HG02798 (cell line): Measurements from ENCODE around the gene COL23A1.

Experiments
- ATAC-seq: cut with Tn5 transposase; IDR thresholded peaks from one replicate; pipeline ENCODE4 v1.9.1; 2021; ENCODE audit warnings: mild to moderate bottlenecking; ENCODE audit not compliant: unreplicated experiment, poor library complexity

Gene COL23A1

DNA sequence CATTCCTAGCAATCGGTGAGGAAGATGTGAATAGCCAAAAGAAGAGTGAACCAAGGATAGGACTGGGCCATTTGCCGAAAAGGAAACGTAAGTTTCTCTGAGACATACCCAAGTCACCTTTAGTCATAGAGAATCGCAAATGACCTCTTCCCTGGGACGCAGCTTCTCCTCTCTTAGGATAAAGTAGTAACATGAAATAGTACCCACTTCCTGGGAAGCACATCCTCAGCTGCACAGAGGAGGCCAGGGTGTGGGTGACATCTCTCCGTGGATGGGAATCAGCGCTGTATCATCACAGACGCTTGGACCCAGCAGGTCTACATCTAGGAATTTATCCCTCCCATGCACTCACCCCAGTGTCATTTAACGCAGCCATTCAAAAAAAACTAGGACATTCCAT, 236.7 kb downstream of the COL23A1 start:
- ATAC-seq, result no peak

GRCh38 chr5:178352035-178352349, 238.2 kb downstream of the COL23A1 start:
- no peak for ATAC-seq

GRCh38 chr5:178351221-178352034, 238.8 kb downstream of the COL23A1 start:
- no peak for ATAC-seq

- ATAC-seq, result no peak
Observed at GRCh38 chr5:178350361-178351220, 239.6 kb downstream of the COL23A1 start.

- ATAC-seq, result no peak
Observed at GRCh38 chr5:178349625-178350353, 240.4 kb downstream of the COL23A1 start.

DNA sequence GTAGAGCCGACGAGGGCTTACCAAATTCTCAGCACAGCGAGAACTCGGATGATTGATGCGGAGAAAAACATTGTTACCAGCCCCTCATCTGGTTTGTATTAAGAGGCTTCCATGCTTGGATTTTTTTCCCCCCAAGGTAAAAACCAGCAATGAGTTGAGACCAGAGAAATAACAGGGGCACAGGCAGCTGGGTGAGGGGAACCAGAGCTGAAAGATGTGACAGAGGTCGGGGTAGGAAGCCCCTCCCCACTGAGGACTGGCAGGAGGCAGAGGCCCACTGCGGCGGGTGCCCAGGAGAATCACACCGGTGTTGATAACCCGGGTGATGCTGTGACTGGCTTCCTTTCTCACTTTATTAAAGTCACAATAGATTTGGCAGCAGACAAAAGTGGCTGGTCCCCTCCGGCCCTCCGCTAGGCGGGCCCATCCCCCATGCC, 241.1 kb downstream of the COL23A1 start:
- ATAC-seq, result no peak

- no peak for ATAC-seq
Observed at GRCh38 chr5:178348356-178349074, 241.7 kb downstream of the COL23A1 start.

- ATAC-seq, result no peak
Observed at GRCh38 chr5:178347956-178348355, 242.2 kb downstream of the COL23A1 start.

GRCh38 chr5:178346607-178347334, 243.4 kb downstream of the COL23A1 start:
- no peak for ATAC-seq

- ATAC-seq, result no peak
Observed at GRCh38 chr5:178343306-178343705, 246.9 kb downstream of the COL23A1 start.

DNA sequence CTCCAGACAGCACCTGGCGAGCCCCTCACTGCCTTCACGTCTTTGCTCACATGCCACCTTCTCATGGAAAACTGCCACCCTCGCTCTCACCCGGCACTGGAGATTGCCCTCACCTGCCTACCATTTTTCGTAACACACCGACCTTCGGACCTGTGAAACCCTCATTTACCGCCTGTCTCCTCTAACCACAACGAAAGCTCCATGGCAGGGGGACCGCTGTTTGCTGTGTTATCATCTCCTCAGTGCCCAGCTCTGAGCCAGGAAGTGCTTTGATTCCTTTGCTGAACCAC, 248.4 kb downstream of the COL23A1 start:
- no peak for ATAC-seq

- no peak for ATAC-seq
Observed at GRCh38 chr5:178341091-178341850, 248.9 kb downstream of the COL23A1 start.

DNA sequence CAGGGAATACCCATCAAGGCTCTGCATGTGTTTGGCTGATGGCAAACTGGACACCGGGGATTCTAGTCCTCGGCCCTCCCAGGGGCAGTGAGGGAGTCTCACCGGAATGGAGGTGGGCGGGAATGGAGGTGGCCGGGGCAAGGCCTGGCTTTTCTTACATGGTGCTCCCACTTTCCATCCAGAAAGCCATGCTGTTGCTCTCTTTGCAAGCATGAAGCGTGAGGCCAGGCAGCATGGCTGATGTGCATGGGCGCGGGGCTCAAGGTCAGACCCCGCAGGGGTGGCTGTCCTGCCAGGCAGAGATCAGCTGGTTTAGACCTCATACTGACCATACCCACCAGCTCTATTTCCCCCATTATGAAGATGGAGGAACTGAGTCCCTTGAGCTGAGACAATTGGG, 249.6 kb downstream of the COL23A1 start:
- no peak for ATAC-seq

DNA sequence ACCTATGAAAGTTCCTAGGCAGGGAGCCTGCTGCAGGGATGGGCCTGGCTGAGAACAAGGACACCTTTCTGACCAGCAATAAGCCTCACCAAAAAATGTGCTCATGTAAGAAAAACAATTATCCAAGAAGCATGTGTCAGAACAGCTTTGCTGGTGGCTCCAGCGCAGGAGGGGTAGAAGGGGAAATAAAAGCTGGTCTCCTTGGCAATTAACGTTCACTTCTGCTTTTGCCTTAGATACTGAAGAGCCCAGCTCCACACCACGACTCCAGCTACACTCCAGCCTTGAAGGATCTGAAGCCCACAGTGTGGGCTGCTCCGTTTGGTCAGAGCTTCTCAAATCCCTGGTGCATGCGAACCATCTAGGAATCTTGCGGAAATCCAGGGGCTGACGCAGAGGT, 250.0 kb downstream of the COL23A1 start:
- no peak for ATAC-seq

DNA sequence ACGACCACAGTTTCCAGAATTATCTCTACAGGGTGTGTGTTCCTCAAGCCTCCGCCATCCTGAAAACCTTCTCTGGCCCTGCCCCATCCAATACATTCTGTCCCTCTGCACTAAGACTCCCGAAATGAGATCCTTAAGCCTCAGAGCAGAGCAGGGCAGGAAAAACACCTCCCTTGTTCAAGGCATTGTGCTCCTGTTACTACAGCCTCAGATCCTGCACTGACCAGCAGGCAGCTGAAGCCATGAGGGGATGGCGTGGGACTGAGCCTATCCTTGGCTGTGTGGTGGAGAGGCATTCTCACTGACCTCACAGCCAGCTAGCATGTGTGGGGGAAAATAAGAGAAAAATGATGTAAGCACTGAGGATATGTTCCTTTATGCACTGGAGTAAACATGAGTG, 250.9 kb downstream of the COL23A1 start:
- ATAC-seq, result no peak

DNA sequence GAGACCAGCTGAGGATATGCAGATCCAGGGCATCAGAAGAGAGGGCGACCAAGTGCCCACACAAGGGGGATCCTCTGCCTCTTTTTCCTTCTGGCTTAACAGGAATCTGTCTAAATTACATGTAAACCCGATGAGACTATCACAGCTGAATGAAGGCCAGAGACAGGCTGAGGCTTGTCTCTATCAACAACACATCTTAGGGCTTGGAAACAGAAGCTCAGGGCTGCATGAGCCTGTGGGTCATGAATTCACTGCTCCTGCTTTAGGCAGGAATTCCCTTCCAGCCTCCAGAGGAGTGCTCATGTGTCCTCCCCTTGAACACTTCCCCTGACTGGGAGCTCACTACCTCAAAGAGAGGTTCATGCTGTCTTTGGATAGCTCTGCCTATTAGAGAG, 251.4 kb downstream of the COL23A1 start:
- no peak for ATAC-seq

- ATAC-seq, result no peak
Observed at GRCh38 chr5:178338126-178338749, 252.0 kb downstream of the COL23A1 start.

DNA sequence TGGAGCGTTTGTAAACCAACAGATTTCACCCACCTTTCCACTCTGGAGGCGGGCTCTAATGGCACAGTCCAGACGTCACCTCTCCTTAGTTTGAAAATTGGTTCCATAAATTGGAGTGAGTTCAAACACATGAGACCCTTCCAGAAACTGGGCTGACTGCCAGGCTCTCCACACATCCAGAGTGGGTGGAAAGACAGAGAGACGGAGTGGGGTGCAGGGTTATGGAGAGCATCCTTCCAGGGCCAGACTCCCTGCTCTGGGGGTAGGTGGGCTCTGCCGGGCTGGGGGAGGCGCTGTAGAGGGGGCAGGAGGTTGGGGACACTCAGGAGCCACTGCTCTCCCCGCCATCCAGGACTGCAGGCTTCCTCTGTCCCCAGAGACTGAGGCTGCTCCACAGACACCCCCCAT, 252.9 kb downstream of the COL23A1 start:
- ATAC-seq, result no peak

DNA sequence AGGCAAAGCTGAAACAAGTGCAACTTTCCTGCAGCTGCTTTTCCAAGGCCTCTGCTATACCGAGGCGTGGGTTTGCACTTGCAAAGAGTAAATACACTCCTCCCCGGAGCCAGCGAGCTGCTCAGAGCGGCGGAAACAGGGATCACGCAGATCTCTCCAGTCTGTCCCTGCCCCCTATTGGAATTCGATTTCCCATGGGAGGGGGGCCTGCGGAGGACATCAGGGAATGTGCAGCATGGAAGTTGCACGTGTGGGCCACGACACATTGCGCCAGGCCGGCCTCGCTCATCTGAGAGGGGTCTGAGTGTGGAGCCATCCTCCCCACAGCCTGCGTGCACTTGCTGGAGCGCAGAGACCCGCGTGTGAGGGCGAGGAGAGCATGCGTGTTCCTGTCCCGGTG, 253.3 kb downstream of the COL23A1 start:
- ATAC-seq, result no peak
